Esophagus squamous epithelium (tissue), 4 donors: ENCODE measurements around the gene SERPINI1.
A peak's percentile ranks its signal among the peaks of the same experiment; 100 is the strongest.

Experiments used
- POLR2A ChIP-seq, 4 donors: fragments of 450-650 bp; IDR thresholded peaks; one replicate each; pipeline ENCODE4 v1.6.1; 2017; ENCODE audit warnings: antibody characterized with exemption in 4 of 4, mild to moderate bottlenecking in 4 of 4, moderate library complexity in 3 of 4
- TF ChIP-seq, protein P1 (sequence below), 6 experiments: fragments of 450-650 bp in 4 of 6; fragments of 200-600 bp in 2 of 6; sonication (generic) in 2 of 6; IDR thresholded peaks; one replicate each; pipeline ENCODE4 v1.5.1; 2016 to 2019; ENCODE audit warnings: antibody characterized with exemption in 6 of 6, mild to moderate bottlenecking in 4 of 6, moderate library complexity in 4 of 6

DNA sequence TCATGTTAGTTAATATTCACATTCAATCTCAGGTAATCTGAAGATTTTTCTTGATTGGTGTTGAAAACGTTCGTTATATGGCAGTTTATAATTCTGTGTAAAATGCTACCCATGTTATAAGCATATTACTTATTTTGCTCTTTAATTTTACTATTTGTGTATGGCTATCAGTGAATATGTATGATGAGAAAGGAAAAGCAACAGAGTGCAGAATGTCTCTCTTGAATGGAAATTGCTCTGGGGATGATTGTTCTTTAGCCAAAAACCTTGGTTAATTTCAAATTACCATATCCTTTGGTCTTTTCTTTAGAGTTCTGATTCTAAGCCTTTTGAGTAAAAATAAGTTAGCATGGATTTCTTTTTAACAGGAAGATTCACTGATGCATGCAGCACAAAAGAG lies 2.5 kb downstream of the SERPINI1 start:
- TF ChIP-seq, protein P1, sequence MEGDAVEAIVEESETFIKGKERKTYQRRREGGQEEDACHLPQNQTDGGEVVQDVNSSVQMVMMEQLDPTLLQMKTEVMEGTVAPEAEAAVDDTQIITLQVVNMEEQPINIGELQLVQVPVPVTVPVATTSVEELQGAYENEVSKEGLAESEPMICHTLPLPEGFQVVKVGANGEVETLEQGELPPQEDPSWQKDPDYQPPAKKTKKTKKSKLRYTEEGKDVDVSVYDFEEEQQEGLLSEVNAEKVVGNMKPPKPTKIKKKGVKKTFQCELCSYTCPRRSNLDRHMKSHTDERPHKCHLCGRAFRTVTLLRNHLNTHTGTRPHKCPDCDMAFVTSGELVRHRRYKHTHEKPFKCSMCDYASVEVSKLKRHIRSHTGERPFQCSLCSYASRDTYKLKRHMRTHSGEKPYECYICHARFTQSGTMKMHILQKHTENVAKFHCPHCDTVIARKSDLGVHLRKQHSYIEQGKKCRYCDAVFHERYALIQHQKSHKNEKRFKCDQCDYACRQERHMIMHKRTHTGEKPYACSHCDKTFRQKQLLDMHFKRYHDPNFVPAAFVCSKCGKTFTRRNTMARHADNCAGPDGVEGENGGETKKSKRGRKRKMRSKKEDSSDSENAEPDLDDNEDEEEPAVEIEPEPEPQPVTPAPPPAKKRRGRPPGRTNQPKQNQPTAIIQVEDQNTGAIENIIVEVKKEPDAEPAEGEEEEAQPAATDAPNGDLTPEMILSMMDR (IDR thresholded peaks at IDR 0.05), result peak in 1 of 6 experiments; percentile 5
- TF ChIP-seq POLR2A (IDR thresholded peaks at IDR 0.05), result no peak
